GM21447 (cell line): Measurements from ENCODE around the gene TNXB.
"Not testable (repeated sequence)": the region's sequence is repeated elsewhere in the genome, so short reads cannot be mapped to it uniquely, and the experiment has no call there.

Experiments
- ATAC-seq: cut with Tn5 transposase; IDR thresholded peaks from one replicate; pipeline ENCODE4 v1.9.1; 2021; ENCODE audit not compliant: unreplicated experiment

TNXB gene

GRCh38 chr6:32112431-32112980 lies 3.4 kb upstream of the TNXB start:
- no peak for ATAC-seq

DNA sequence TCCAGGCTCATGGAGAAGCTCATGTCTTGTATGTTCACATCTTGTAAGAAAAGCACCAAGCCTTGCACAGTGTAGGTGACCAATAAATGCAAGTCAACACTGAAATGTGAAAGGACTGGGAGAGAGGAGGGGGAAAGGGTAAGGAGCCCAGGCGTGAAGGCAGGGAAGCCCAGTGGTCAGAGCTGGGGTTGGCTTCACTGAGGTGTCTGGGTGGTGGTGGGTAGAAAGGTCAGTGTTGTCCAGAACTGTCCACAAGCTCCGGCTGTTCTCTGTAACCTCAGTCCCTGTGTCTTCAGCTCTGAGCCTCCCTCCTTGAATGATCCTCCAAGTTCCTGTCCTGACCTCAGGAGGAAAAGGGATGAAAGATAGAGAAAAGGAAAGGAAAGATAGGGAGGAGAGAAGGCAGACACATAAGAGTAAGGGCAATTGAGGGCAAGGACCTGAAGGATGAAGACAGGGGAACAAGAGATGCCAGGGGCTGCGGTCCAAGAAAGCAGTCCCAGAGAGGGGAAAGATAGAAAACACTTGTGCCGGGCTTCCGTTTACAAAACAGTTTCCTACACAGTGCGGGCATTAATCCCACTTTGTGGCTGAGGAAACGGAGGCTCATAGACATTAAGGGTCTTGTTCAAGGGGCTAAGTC lies 2.4 kb upstream of the TNXB start:
- ATAC-seq = no peak

DNA sequence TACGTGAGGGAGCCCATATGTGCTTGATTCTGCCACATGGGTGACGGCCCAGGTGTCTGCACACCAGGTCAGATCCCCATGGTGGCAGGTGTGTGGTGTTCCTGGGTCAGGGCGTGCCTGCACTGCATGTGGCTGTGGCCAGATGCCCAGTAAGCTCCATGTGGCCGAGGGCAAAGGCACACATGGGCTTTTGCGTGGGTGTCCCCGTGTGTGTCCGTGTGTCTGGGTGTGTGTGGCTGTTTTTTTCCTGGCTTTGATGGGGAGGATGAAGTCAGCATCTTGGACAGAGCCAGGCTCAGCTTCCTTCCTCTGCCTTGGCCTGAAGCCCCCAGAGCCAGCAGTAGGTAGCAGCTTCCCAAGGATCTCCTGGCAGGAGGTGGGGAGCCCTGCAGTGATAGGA lies 1.5 kb upstream of the TNXB start:
- ATAC-seq = no peak

GRCh38 chr6:32109765-32110160 lies 625 bp upstream of the TNXB start:
- ATAC-seq = no peak

DNA sequence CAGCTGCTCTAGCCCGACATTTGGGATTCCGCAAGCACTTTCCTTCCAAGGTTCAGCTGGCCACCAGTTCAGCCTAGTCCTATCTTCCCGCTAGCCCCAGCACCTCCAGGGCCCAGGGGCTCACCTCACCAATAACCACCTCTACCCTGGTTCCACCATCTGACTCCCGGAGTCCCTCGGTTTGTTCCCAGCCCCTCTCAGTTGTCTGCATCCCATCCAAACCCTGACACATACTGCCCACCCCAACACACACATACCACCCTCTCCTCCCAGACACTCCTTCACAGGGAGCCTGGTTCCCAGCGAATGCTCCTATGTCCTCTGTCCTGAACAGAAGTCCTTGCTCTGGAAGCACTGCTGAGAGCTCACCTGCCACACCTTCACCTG lies 418 bp downstream of the TNXB start:
- no peak for ATAC-seq

- no peak for ATAC-seq
Measured at GRCh38 chr6:32108094-32108627, 977 bp downstream of the TNXB start.

DNA sequence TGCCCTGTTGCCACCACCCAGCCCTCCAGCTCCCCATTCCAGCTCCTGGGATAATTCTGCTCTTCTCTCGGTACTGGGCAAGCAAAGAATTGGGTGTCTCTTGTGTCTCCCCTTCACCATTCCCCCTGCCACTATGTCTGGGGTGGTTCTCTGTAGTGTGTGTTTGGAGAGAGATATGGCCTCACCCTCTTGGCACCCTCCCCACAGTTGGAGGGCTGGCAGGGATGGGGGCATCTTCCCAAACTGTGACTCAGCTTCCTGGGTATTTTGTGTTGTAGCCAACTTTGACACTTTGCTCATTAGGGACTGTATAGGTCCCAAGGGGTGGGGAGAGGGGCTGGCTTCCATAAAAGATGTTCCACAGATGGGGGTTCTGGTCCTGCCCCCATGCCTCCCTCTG lies 1.7 kb downstream of the TNXB start:
- no peak for ATAC-seq

- no peak for ATAC-seq
Measured at GRCh38 chr6:32105433-32105832, 3.7 kb downstream of the TNXB start.

- ATAC-seq = no peak
Measured at GRCh38 chr6:32102255-32102654, 6.9 kb downstream of the TNXB start.

- ATAC-seq = not testable (repeated sequence)
Measured at GRCh38 chr6:32100251-32100650, 8.9 kb downstream of the TNXB start.

DNA sequence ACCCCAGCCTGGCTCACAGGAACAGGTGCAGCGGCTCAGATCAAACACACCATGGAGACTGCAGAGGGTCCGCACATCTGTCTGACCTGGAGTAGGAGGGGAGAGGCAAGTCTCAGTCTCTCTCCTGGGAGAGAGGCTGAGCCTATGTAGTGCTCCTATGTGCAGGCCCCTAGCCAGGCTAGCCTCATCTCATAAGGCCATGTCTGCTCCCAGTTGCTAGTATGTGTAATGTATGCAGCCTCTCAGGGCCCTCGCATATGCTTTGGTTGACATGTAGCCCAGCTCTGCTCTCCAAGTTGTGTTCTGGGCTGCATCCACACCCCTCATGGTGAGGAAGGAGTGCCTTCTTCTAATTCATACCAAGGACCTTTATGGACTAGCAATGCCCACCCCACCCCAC lies 11.8 kb downstream of the TNXB start:
- ATAC-seq = no peak

DNA sequence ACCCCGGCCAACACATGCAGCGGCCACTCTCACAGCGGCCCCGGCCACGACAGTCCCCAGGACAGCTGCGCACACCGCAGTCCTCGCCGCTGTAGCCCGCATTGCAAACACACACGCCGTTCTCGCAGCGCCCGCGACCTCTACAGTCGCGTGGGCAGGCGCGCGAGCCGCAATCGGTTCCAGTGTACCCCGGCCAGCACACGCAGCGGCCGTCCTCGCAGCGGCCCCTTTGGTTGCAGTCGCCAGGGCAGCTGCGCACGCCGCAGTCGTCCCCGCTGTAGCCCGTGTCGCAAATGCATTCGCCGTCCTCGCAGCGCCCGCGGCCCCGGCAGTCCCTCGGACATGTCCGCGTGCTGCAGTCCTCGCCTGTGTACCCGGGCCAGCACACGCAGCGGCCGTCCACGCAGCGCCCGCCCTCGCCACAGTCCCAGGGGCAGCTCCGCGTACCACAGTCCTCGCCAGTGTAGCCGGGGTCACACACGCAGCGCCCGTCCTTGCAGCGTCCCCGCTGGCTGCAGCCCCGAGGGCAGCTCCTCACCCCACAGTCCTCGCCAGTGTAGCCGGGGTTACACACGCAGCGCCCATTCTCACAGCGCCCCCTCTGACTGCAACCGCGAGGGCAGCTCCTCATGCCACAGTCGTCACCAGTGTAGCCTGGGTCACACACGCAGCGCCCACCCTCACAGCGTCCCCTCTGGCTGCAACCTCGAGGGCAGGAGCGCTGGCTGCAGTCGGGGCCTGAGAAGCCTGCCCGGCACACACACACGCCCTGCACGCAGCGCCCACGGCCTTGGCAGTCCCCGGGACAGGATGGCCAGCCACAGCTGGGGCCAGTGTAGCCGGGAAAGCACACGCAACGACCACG lies 12.5 kb downstream of the TNXB start:
- ATAC-seq = no peak

- no peak for ATAC-seq
Measured at GRCh38 chr6:32096087-32096393, 13.1 kb downstream of the TNXB start.

DNA sequence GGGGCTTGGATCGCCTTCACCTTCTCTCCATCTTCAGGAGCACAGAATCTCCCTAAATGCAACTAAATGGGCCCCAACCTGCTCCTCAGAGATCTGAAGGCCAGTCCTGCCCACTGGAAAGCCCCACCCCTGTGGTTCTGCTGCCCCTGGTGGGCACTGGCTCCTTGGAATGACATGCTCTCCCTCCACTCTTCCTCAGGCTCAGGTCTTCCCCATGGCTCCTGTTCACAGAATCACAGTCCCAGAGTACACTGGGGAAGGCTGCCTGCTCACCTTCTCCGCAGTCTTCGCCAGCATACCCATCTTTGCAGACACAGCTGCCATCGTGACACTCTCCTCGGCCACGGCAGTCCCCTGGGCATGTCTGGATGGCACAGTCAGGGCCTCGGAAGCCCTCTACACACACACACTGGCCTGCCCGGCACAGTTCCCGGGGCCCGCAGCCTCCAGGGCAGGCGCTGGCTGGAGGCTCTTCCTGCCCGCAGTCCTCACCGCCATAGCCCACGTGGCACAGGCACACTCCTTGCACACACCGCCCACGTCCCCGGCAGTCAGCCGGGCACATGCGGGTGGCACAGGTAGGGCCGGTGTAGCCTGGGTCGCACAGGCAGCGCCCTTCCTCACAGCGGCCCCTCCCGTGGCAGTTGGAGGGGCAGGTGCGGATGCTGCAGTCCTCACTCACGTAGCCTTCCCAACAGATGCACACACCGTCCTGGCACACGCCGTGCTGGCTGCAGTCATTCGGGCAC lies 13.6 kb downstream of the TNXB start:
- no peak for ATAC-seq

- ATAC-seq = no peak
Measured at GRCh38 chr6:32092760-32093497, 16.2 kb downstream of the TNXB start.

DNA sequence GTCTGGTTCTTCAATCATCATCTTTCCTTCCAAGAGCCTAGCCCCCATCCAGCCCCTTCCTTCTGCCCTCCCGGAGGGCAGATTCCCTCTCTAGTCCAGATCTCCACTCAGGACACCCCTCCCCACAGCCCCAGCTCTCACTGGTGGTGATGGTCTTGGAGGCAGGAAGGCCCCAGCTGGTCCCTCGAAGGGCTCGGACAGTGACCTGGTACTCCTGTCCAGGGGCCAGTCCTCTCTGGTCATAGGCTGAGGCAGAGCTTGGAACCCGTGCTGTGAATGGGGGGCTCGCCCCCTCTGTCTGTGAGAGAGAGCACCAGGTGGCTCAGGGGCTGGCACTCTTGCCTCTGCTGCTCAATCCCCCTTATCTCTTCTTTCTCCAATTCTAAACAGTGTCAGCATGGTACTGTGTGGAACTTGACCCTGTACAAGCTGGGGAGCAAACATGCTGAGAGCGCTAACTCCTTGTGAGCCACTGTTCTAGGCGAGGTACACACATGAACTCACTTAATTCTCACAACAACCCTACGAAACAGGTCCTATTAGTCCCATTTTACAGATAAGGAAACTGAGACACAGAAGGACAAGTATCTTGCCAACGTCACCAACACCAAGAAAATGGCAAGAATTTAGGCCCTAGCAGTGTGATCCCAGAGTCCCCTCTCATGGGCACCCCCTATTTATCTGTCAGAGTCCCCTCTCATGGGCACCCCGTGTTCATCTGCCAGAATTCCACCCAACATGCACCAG lies 19.9 kb downstream of the TNXB start:
- no peak for ATAC-seq

DNA sequence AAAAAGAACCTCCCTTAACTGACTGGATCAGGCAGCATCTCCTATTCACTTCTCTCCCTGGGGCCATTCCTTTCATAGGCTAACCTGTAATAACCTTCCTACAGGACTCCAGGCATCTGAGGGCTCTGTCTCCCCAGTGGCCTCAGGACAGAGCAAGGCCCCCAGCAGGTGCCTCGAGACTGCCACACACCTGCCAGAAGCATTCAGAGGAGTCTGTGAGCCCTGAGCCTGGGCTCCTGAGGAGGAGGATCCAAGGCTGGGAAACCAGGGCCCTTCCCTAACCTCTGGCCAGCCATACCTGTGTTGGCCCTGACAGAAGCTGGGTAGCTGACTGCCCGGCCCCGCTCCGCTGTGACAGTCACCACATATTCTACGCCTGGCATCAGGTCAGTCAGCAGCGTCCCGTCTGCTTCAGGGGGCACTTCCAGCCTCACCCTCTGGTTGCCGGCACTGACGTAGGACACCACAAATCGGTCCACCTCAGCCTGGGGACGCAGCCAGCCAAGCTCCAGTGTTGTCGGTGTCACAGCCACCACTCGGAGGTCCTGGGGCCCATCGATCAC lies 20.6 kb downstream of the TNXB start:
- ATAC-seq = no peak

- ATAC-seq = no peak
Measured at GRCh38 chr6:32087574-32088486, 21.3 kb downstream of the TNXB start.
